ENCODE measurements around the gene SPOCD1. TPM values are rescaled to one million over a fixed set of nuclear protein-coding genes. Genes with fewer than 3 reads are reported as not detected.
A peak's percentile ranks its signal among the peaks of the same experiment; 100 is the strongest.
"Not testable (repeated sequence)": the region's sequence is repeated elsewhere in the genome, so short reads cannot be mapped to it uniquely, and the experiment has no call there.

Gene SPOCD1
- polyA plus RNA-seq, 3 donors, result 0.14 to 0.84 (median 0.44) TPM

DNA sequence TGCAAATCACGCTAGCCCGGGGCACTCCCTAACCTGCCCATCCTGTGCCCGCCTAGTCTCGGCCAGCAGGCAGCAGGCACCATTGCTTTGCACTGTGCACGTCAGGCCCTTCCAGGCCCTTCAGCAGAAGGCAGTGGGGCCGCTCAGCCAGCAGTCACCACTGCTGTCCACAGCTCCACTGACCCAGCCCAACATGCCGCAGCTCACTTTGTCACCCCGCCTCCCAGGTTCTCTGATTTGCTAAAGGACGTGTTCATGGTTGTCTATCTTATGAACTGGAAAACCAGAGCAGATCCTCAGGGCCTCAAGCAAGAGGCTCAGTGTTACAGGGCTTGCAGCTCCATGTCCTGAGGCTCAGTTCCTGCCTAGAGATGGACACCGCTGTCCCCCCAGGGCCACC is 14.2 kb upstream of the SPOCD1 start:
- no peak for DNase-seq

DNA sequence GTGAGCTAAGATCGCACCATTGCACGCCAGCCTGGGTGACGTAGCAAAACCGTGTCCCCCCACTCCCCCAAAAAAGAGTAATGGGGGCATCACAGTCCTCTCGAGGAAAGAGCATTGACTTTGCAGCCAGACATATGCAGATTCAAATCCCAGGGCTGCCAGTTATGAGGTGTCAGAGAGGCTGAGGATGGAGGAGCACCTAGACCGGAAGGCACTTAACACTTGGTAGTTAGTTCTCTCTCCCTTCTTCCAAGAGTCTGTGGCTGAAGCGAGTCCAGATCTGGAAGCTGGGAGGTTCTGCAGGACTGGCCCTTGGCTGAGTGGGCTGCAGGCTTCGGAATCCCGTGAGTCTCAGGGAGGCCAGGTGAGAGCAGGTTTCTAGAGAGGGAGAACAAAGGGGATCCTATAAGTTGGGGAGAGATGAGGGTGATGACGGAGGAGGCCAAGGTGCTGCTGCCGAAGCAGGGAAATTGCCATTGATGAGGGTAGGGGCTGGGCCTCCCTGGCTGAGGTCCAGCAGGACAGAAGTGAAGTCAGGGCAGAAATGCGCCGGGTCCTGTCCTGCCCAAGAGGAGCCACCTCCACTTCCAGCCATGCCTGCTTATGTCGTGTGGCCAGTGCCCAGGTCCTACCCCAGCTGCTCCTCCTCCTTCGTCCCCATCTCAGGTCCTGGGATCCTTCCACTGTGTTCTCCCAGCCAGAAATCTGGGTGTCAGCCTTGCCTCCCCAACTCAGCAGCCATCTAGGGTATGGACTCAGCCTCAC is 13.3 kb upstream of the SPOCD1 start:
- DNase-seq, result no peak

DNA sequence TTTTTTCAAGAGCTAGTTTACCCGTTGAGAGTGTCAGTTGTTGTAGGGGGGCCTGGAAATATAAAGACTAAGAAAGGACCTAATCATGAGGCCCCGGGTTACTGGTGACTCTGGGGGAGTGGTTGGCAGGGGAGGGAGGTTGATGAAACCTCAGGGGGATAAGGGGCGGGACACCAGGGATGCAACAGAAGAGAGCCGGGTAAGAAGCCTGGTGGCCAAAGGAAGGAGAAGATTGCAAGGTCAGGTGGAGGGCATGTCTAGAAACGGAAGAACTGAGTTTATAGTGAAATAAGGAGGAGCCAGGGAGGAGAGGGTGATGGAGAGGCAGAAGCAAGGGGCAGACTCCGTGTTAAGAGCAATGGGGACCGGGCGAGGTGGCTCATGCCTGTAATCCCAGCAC is 12.5 kb upstream of the SPOCD1 start:
- no peak for DNase-seq

DNA sequence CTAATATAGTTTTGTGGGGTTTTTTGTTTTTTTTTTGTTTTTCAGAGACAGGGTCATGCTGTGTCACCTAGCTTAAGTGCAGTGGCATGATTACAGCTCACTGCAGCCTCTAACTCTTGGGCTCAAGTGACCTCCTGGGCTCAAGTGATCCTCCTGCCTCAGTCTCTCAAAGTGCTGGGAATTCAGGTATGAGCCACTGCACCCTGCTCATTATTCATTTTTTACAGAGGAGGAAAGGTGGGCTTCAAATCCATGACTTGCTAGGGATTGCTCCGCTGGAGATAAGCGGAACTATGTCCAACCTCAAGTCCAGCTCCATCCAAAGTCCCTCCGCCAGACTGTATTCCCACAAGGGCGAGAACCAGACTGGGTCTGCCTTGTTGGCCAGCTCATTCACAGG is 8.0 kb upstream of the SPOCD1 start:
- DNase-seq, result no peak

DNA sequence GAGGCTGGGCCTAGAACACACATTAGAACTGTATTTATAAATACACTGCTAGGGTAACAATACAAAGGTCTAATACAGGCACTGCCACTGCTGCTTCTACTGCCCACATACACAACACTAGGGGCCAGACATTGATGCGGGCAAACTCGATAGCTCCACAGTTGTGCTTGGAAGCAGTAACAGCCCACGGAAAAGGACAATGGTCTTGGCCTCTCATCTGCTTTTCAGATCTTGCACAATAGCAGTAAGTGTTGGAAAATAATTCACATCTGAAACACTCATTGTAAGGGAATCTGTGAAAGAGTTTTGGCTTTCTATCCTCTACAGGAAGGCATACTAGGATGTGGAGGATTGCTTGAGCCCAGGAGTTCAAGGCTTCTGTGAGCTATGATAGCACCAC is 6.9 kb upstream of the SPOCD1 start:
- DNase-seq, result no peak

DNA sequence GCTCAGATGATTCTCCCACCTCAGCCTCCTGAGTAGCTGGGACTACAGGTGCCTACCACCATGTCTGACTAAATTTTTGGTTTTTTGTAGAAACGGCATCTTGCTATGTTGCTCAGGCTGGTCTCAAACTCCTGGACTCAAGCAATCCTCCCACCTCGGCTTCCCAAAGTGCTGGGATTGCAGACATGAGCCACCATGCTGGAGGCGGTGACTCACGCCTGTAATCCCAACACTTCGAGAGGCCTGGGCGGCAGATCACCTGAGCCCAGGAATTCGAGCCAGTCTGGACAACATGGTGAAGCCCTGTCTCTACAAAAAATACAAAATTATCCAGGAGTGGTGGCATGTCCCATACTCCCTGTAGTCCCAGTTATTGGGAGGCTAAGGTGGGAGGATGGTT is 4.4 kb upstream of the SPOCD1 start:
- not testable (repeated sequence) for DNase-seq

DNA sequence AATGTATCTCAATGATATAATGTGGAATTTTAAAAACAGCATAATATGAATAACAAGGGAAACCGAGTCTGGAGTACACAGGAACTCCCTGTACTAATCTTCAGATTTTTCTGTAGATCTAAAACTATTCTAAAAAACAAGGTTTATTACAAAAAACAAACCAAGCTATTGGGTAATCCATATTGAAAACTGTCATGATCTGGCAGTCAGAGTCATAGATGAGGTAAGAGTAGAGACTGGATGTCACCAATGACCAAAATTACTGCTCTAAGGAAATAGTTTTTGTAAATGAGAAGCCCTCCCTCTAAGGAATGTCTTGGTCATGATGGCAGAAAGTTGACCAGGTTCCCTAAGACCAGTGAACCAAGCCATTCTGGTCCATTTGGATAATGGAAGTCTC is 2.4 kb upstream of the SPOCD1 start:
- DNase-seq, result no peak

DNA sequence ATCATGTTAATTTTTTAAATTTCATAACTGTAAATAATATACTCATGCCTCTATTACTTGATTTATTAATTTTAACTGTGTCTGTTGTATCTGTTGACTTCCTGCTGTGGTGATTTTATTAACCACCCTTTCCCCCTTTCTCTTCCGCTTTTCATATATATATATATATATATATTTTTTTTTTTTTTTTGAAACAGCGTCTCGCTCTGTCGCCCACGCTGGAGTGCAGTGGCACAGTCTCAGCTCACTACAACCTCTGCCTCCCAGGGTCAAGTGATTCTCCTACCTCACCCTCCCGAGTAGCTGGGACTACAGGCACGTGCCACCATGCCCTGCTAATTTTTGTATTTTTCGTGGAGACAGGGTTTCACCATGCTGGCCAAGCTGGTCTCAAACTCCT is 1.1 kb upstream of the SPOCD1 start:
- not testable (repeated sequence) for DNase-seq

DNA sequence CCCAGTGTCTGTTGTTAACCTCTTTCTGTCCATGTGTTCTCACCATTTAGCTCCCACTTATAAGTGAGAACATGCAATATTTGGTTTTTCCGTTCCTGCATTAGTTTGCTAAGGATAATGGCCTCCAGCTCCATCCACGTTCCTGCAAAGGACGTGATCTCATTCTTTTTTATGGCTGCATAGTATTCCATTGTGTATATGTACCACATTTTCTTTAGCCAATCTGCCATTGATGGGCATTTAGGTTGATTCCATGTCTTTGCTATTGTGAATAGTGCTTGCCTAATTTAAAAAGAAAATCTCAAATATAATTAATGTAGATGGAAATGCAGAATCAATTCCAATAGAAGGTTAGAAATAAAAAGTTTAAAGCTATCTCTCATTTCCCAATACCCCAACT is 679 bp upstream of the SPOCD1 start:
- DNase-seq, result not testable (repeated sequence)

DNA sequence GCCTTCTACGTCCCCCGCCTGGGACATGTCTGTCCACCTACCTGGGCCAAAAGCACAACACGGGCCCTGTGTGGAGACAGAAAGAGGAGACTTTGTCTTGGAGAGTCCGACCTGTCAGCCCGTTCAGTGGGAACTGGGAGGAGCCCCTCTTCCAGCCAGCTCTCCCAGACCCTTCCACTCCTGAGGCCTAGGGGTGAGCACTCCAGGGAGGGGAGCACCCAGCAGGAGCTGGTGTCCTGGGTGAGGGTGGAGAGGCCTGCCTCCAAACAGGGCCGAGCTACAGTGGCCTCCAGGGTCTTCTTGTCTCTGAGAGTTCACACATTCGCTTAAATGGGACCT is 546 bp downstream of the SPOCD1 start:
- DNase-seq, result no peak

DNA sequence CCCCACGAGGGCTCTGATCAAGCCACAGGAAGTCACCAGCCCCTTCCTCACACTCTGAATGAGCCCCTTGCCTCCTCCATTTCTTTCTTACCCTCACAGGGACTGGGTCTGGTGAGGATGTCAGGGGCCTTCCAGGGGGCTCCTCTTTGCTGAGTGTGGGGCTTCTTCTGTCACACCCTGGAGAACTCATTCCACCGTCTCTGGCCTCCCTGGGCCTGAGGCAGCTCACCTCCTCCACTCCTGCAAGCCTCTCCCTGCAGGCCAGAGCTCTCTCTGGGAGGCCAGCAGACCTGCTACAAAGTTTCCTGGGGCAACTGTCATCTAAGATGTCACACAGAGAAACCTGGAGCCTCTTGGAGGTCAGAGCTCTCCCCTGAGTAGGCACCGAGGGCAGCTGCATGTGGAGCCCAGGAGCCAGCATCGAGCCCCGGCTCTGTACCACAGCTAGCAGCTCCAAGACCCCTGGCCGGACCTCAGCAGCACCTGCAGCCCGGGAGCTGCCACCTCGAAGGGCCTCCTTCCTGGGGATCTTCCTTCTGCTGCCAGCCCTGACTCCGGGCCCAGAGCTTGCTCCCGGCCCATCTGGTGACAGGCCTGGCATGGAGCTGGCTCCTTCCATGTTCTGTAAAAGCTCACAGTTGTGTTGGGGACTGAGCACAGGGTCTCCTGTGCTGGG is 1.1 kb downstream of the SPOCD1 start:
- DNase-seq, result no peak

DNA sequence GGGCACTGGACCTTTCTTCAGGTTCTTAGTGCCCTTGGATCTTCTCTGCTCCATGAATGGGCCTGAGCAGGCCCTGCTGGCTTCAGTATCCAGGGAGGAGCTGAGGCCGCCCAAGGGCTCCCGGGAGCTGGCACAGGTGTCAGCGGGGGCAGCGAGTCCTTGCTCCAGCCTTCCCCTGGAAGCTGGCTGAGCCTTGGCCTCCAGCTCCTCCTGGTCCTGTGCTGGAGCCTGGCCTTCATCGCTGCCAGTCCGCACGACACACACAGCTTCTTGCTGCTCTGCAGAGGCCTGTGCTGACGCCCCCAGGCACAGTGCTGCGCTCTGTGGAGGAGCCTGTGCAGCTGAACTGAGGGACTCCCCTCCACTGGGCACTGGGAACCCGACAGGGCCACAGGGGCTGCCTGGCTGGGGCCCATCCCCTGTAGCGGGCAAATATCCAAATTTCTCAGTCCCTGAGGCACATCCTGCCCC is 1.7 kb downstream of the SPOCD1 start:
- no peak for DNase-seq

DNA sequence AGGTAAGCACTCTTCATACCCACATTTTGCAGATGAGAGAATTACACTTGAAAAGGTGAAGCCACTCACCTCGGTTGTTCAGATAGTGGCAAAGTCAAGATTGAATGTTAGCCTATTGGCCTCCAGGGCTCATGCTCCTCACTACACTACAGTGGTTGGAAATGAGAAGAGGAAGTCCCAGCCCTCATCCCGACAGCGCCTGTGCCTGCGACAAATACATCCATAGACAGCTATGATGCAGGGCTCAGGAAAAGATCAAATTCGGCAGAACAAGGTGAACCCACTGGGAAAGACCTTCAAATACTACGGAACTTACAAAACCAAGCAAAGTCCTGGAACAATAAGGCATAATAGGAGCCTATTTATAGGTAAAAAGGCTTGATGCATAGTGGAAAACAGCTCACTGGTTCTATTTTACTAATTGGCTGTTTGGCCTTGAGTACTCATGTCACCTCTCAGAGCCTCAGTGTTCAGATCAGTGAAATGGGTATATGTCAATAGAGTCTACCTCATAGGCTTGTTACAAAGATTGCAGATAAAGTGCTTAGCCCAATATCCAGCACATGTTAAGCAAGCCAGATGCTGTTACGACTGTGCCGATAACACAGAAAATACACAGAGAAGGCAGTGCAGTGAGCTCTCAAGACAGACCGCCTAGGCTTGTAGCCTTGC is 3.5 kb downstream of the SPOCD1 start:
- DNase-seq, result no peak

DNA sequence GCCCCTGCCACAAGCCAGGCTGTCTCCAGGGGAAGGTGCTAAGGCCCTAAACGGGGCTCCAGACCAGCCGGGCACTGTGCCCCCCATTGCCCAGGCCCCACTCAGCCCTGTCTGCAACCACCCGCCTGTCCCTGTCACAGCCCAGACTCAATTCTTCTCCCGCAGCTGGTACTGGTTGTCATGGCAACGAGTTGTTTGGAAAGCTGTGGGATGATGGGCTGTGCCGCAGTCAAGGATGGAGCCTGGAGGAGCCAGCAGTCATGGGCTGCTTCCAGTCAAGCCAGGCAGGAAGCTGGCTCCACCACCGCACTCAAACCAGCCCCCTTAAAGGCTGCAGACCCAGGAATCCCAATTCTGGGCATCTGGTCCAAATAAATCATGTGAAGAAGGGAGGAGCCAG is 4.2 kb downstream of the SPOCD1 start:
- peak; percentile 74 for DNase-seq

DNA sequence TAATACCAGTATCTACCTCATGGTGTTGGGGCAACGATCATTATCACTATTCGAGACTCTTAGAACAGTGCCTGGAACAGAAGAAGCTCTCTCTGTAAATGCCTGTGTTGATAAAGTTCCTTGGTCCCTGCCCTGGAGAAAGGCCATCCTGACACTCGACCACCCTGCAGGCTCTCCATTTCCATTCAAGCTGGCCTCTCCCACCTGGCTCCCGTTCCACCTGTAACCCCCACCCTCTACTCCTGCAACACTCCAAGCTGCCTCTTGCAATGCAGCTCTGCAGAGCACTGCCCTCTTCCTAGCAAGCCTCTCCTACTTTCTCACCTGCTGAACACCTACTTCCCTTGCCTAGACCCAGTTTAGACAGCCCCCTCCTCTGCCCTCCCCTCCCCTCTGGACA is 6.1 kb downstream of the SPOCD1 start:
- DNase-seq, result no peak

DNA sequence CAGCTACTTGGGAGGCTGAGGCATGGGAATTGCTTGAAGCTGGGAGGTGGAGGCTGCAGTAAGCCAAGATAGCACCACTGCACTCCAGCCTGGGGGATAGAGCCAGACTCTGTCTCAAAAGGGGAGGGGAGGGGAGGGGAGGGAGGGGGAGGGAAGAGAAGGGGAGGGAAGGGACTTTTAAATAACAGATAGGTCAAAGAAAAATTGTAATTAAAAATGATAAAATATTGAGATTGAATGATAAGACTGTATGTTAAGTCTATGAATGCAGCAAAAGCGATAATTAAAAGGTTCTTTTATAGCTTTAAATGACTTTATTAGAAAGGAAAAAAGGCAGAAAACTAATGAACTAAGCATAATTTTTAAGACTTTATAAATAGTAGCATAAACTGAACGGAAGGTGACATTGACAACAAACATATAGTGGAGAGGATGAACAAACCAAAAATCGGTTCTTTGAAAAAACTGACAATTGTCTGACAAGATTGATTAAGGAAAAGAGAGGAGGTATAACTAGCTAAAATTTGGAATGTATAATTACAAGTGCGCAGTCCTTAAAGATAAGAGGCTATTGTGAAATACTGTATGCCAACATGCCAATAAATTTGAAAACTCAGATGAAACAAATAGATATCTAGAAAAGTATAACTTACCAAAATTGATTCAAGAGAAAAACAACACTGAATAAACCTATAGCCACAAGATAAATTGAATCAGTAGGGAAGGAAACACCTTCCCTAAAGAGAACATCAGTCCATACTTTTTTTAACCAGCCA is 8.4 kb downstream of the SPOCD1 start:
- no peak for DNase-seq

DNA sequence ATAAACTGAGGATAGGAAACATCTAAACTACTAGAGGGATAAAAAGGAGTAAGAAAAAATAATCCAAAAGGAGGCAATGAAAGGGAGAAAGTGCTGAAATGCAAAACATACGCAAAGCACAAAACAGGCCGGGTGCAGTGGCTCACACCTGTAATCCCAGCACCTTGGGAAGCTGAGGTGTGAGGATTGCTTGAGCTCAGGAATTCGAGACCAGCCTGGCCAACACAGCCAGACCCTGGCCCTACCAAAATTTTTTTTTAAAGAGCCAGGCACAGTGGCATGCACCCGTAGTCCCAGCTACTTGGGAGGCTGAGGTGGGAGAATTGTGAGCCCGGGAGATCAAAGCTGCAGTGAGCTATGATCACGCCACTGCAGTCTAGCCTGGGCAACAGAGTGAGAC is 10.5 kb downstream of the SPOCD1 start:
- no peak for DNase-seq

DNA sequence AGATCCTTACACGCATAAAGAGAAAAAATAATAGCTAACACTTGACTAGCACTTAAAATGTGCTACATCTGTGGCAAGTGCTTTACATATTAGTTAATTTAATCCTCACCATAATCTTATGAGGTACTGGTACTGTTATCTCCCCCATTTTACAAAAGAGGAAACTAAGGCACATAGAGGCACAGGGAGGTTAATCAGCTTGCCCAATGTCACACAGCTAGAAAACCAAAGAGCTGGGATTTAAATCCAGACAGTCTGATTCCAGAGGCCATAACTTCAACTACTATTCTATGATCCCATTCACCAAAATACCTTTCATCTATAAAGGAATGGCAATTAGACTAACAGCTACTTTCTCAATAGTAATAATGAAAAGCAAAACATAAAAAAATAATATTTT is 11.7 kb downstream of the SPOCD1 start:
- no peak for DNase-seq

DNA sequence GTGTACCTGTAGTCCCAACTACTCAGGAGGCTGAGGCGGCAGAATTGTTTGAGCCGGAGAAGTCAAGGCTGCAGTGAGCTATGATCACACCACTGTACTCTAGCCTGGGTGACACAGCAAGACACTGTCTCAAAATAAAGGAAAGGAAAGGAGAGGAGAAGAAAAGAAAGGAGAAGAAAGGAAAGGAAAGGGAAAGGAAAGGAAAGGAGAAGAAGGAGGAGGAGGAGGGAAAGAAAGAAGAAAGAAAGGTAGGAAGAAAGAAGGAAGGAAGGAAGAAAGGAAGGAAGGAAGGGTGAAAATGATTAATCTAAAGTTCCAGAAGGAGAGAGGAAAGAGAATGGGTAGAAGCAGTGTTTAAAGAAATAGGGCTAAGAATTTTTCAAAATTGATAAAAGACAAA is 12.2 kb downstream of the SPOCD1 start:
- DNase-seq, result no peak

DNA sequence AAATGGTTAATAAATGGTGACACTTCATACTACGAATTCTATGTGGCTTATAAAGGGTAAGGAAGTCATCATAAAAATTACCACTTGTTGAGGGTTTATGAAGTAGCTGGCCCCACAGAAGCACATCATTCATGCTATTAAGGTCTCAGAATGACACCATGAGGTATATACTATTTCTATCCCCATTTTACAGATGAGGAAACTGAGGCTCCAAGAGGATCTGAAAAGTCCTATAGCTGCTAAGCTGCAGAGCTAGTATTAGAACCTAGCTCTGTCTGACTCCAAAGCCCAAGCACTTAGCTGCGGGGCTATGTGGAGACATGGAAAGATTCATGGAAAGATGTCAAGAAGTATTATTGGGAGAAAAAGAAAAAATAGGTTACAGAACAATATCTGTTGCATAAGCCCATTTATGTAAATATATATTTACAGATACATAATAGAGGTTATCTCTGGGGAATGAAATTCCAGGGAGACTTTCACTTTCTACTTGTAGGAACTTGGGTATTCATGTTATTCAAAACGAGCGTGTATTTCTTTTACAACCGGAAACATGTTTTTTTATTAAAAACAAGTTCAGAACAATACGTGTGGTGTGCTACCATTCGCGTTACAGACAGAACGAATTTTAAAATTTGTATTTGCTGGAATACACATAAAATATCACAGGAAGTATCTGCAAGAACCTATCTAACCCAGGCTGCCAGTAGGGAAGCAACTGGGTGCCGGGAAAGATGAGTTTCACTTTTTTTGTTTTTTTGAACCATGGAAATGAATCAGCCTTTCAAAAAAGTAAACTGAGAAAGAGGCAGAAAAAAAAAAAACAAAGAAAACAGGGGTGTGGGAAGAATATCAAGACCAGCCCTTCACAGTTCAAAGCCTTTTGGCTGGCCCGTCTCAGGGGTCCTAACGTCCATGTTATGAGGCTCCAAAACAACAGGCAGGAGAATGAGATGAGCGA is 13.4 kb downstream of the SPOCD1 start:
- no peak for DNase-seq

DNA sequence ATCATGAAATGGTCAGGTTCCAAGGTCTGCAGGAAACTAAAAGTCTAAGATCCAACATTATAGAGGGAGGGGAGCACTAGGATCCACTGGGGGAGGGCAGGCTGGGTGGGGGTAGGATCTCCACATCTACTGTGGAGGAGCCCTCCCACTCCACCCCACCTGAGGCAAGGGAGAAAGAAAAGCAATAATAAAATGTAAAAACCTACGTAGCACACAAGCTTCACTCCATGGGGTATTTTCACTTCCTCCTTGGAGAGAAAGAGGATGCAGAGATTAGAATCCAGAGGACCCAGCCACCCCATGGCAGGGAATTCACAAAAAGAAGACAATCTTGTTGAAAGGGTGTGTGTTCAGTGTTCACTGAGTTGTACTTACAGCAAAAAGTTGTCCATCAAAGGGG is 14.4 kb downstream of the SPOCD1 start:
- no peak for DNase-seq

DNA sequence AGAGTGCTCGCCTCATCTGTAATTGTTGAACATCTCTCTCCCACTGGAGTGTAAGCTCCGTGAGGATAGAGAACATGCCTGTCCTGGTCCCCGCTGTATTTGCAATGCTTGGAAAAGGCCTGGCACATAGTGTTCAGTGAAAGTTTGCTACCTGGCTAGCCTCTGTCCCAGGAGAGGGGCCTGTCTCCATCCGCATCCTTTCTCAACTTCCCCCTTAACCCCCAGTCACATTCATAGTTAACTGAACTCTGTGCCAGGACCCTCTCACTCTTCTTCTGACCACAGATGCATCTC is 15.2 kb downstream of the SPOCD1 start:
- no peak for DNase-seq
